H1 (cell line): Measurements from ENCODE around the gene EXOC3L1. TPM values are rescaled to one million over a fixed set of nuclear protein-coding genes. Genes with fewer than 3 reads are reported as not detected.

ENCODE experiments used
- BCL11A ChIP-seq, 2 experiments: IDR thresholded peaks; one replicate each; pipeline ENCODE4 v1.6.1; 2011; ENCODE audit warnings: low read depth in 2 of 2, low read length in 2 of 2, mild to moderate bottlenecking in 2 of 2
- polyA plus RNA-seq, 7 experiments: library from polyadenylated mRNA; depleted of rRNA in 3 of 7; stranded (reverse) in 5 of 7; unstranded in 2 of 7; fragments of >200 nt in 5 of 7; fragments of 200-250 nt in 2 of 7; gene quantifications; 1 replicate in 5 of 7; 2 replicates in 1 of 7; 4 replicates in 1 of 7; pipeline versions ENCODE4 v1.2.1 to v1.2.3, GENCODE V29; 2011 to 2013; ENCODE audit warnings: missing spikeins in 2 of 7, mixed read lengths in 2 of 7
- total RNA-seq: library from RNA; stranded (reverse); fragmentation: NEBNext Ultra II Directional; extraction: Animal tissue kit (Norgen Biotek cat#: 25700); gene quantifications from 2 replicates; pipeline ENCODE4 v1.2.1, GENCODE V29; 2021

EXOC3L1 gene
- total and polyA plus RNA-seq, 2 of the 8 experiments (the other 6 are each of a cell fraction or from before 2014, with no cell fraction given): 1.3 TPM

DNA sequence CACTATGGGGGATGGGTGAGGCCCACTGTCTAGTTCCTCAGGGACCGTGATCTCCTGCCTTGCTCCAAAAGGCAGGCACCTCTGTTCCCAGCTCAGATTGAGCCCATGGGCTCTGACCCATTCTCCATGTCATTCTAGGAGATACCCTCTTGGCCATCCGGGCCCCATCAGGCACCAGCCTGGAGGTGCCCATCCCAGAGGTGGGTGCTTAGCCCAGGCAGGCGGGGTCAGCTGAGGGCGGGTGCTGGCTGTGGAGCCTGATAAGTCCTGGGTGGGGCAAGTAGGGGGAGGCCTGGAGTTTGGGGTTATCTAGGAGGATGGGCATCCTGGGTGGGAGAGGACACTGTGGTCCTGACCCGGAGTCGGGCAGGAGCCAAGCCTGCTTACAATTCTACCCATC lies 4.3 kb upstream of the EXOC3L1 start (continued):
- no peak for TF ChIP-seq BCL11A (IDR thresholded peaks at IDR 0.05; ENCODE audit: low read depth in 2 of 2, low read length in 2 of 2)
- TF ChIP-seq, all 59 proteins: peak for 0
